Activated CD8-positive, alpha-beta memory T cell treated with anti-CD3 and anti-CD28 coated beads for 36 hours (primary cell): ENCODE data around the gene HSDL1. TPM values are rescaled to one million over a fixed set of nuclear protein-coding genes. Genes with fewer than 3 reads are reported as not detected.

Experiments used
- CTCF ChIA-PET: fragments of 350-600 bp; sonication (Branson Sonifier 250); formaldehyde crosslinking; loops from one replicate; lab custom pipeline; 2021; ENCODE audit warnings: antibody characterized with exemption; lab: Charles Lee
- POLR2A ChIA-PET: fragments of 350-600 bp; sonication (Branson Sonifier 250); formaldehyde crosslinking; loops from one replicate; lab custom pipeline; 2021; ENCODE audit warnings: antibody characterized with exemption; lab: Charles Lee
- total RNA-seq, 2 experiments: library from RNA; stranded (reverse); gene quantifications; one replicate each; pipeline ENCODE4 v1.2.3, GENCODE V29; 2021

Gene HSDL1
- total RNA-seq, 2 experiments from 2014 or later = 15.1 to 16.5 TPM

DNA sequence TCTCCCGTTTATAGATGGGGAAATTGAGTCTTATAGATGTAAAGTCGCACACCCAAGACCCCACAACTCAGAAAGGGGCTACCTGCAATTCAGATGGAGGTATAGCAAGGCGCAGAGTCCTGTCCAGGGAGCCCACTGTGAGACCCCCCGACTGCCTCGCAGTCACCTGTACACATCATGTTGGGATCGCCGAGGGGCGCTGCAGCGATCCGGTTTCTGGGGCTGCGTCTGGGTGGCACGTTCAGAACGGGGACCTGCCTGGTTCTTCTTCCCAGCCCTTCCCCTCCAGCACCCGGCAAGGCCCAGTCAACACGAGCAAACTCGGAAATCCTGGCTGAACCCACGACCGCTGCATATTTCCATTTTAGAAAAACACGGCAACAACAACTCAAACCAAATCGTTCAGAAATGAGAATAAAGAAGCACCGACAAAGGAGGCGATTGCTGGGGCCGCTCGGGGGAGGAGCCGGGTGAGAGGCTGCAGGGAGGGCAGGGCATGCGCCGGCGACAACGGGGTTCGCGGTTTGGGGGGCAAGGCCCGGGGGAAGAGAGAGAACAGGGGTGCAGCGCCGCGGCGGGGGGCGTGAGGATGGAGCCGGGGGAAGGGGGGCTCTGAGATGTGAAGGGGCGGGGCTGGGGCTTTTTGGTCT is 643 bp downstream of the HSDL1 start:
- CTCF ChIA-PET = interaction anchor here (0.7 to 2.6 kb wide), 4 partner anchors 26 to 42 kb away, joined by 3 to 13 read pairs (median 4); partner anchors contain the start of genes MBTPS1 and TAF1C
- POLR2A ChIA-PET = interaction anchor here (0.6 to 2.2 kb wide), 2 partner anchors 28 to 561 kb away, joined by 3 to 20 read pairs; partner anchors contain the start of gene MBTPS1

GRCh38 chr16:84143784-84144199 is 1.2 kb downstream of the HSDL1 start:
- CTCF ChIA-PET = interaction anchor here (0.6 to 2.6 kb wide), 4 partner anchors 25 to 550 kb away, joined by 3 to 13 read pairs (median 4); partner anchors contain the start of genes MBTPS1 and TAF1C
- POLR2A ChIA-PET = interaction anchor here (0.6 to 2.2 kb wide), 2 partner anchors 28 to 561 kb away, joined by 3 to 20 read pairs; partner anchors contain the start of gene MBTPS1

GRCh38 chr16:84143081-84143480 is 1.9 kb downstream of the HSDL1 start:
- ChIA-PET POLR2A (interaction anchor here (1.3 to 2.2 kb wide), 2 partner anchors 27 kb away, joined by 3 to 20 read pairs; partner anchors contain the start of gene MBTPS1), CTCF (interaction anchor here (0.6 to 2.6 kb wide), 5 partner anchors 26 to 550 kb away, joined by 4 to 13 read pairs (median 8); partner anchors contain the start of genes MBTPS1 and TAF1C)

GRCh38 chr16:84141143-84141670 is 3.8 kb downstream of the HSDL1 start:
- ChIA-PET POLR2A (no interaction called here), CTCF (interaction anchor here (0.7 to 2.6 kb wide), 5 partner anchors 10 to 56 kb away, joined by 3 to 8 read pairs (median 4); partner anchors contain the start of genes MBTPS1 and TAF1C)

GRCh38 chr16:84139628-84140258 is 5.2 kb downstream of the HSDL1 start:
- POLR2A ChIA-PET = interaction anchor here (1.3 kb wide), 1 partner anchor 23 kb away, joined by 10 read pairs; the partner anchor contains the start of gene MBTPS1
- CTCF ChIA-PET = interaction anchor here (1.2 to 2.2 kb wide), 2 partner anchors 28 to 47 kb away, joined by 3 to 6 read pairs; partner anchors contain the start of gene TAF1C

- ChIA-PET CTCF (interaction anchor here (1.2 to 2.2 kb wide), 2 partner anchors 28 to 47 kb away, joined by 3 to 6 read pairs; partner anchors contain the start of gene TAF1C), POLR2A (interaction anchor here (1.3 kb wide), 1 partner anchor 22 kb away, joined by 10 read pairs; the partner anchor contains the start of gene MBTPS1)
These were observed 6.0 kb downstream of the HSDL1 start for GRCh38 chr16:84138824-84139627.

GRCh38 chr16:84138500-84138823 is 6.5 kb downstream of the HSDL1 start:
- POLR2A ChIA-PET = interaction anchor here (1.3 kb wide), 1 partner anchor 22 kb away, joined by 10 read pairs; the partner anchor contains the start of gene MBTPS1
- CTCF ChIA-PET = interaction anchor here (2.2 kb wide), 1 partner anchor 48 kb away, joined by 6 read pairs; the partner anchor contains the start of gene TAF1C

DNA sequence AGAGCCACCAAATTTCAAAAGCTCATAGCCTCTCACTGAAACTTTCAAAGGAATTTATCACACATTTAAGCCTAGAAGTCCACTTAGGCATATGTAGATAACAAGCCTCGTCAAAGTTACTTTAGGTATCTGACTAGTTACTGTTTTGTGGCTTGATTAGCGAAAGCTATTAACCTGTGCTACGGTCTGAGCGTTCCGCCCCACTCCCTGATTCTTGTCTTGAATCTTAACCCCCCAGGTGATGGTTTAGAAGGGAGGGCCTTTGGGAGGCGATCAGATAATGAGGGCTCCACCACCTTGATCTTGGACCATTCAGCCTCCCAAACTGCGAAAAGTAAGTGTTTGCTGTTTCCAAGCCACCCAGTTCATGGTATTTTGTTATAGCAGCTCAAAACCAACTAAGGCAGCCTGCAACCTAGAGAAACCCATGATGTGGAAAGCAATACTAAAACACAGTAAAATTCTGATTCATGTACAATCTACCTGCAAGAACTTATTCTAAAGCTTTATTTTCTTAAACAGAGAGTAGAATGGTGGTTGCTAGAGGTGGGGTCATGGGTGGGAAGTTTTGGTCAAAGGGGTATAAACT is 7.1 kb downstream of the HSDL1 start:
- POLR2A ChIA-PET = interaction anchor here (1.0 kb wide), 1 partner anchor 21 kb away, joined by 4 read pairs; the partner anchor contains the start of gene MBTPS1

DNA sequence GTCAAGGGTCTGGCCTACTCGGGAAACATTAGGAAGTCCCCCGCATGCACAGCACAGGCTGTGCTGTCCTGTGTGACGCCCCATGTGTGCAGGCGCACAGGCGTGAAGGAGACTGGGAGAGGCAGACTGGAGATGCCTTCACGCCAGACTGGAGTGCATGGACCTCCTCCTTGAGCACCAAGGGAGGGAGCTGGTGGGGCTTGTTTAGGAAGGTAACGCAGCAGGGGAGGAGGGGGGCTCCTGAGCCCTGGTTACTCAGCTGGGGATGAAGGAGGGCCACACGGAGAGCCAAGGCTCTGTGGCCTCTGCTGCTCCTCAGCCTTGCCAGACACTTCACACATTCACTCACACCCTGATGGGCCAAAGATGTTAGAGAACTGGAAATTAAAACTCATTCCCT is 7.7 kb downstream of the HSDL1 start:
- ChIA-PET CTCF (no interaction called here), POLR2A (interaction anchor here (1.0 kb wide), 1 partner anchor 20 kb away, joined by 4 read pairs; the partner anchor contains the start of gene MBTPS1)

More for the DNA sequence above, 7.1 kb downstream of the HSDL1 start:
- CTCF ChIA-PET = interaction anchor here (0.5 to 2.2 kb wide), 2 partner anchors 10 to 49 kb away, joined by 3 to 6 read pairs; partner anchors contain the start of gene TAF1C

GRCh38 chr16:84136331-84137125 is 8.4 kb downstream of the HSDL1 start:
- ChIA-PET POLR2A (interaction anchor here (1.1 kb wide), 1 partner anchor 20 kb away, joined by 3 read pairs; the partner anchor contains the start of gene MBTPS1), CTCF (interaction anchor here (1.2 kb wide), 1 partner anchor 50 kb away, joined by 3 read pairs; the partner anchor contains the start of gene TAF1C)

- POLR2A ChIA-PET = no interaction called here
- CTCF ChIA-PET = interaction anchor here (1.0 kb wide), 1 partner anchor 54 kb away, joined by 3 read pairs; the partner anchor contains the start of gene TAF1C
These were observed 12.3 kb downstream of the HSDL1 start for GRCh38 chr16:84132527-84133285.

GRCh38 chr16:84131117-84131516 is 13.9 kb downstream of the HSDL1 start:
- POLR2A ChIA-PET = no interaction called here
- CTCF ChIA-PET = no interaction called here

- ChIA-PET POLR2A (no interaction called here), CTCF (no interaction called here)
These were observed 20.5 kb downstream of the HSDL1 start for GRCh38 chr16:84124257-84125073.

- POLR2A ChIA-PET = no interaction called here
These were observed 24.0 kb downstream of the HSDL1 start for GRCh38 chr16:84121007-84121406.

DNA sequence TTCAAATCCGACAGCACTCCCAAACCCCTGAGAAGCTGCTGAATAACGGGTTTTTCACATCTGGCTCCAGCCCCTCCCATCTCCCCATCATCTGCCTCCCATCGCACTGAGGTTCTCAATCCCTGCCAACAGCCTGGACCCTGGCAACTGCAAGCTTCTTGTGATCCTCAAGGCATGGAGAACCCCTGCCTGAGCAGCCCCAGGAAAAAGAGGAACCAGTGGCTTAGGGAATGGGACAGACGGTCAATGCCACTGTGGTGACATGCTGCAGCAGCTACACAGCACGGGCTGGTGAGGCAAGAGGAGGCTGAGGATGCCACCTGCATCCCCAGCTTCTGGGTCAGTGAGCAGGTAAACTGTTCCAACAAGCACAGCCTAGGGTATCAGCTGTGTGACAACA is 25.0 kb downstream of the HSDL1 start:
- POLR2A ChIA-PET = no interaction called here
- CTCF ChIA-PET = interaction anchor here (1.3 kb wide), 1 partner anchor 21 kb away, joined by 3 read pairs; no protein-coding TSS in a partner anchor

More at GRCh38 chr16:84121007-84121406, 24.0 kb downstream of the HSDL1 start:
- CTCF ChIA-PET = no interaction called here
